ENCODE data around the gene KLRC1. TPM values are rescaled to one million over a fixed set of nuclear protein-coding genes. Genes with fewer than 3 reads are reported as not detected.

Gene KLRC1
- not detected for total RNA-seq

DNA sequence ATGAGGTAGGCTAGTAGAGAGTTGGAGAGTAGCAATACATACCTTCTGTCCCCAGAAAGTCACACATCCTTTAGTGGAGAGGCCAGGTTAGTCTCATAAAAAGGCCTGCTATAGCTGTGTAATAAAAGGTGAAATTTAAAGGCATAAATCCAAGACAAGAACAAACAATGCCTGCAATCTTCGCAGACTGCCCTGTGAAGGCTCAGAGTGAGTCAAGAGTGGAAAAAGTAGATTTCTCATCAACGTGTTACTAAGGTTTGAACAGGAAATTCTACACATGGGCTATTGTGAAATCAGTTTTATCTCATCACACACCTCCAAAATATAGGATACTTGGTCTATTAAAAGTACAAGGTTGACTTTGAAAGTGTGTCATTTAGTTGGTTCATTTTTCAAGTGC, at the start of gene KLRC1:
TSS of gene KLRC1 (minus strand) at position 222 of the 400 bp plus-strand sequence. CDS start 2,221 bp downstream, outside the sequence.

DNA sequence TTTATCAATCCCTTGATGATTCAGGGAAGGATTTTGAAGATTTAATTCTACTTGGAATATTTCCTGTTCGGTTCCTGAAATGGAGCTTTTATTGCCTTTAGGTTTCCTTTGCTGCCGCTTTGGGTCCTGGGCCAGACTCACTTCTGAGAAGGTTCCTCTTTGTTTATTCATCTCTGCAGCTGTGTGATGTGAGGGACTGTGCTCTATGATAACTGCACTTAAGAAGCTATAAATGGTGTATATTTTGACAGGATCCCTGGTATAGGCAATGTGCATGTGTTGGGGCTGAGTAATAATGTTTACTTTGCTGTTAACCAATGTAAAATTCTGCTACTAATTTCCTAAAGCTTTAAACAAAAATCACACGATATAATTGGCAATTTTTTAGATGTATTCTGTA, 17.4 kb downstream of the KLRC1 start, which contains the start of gene KLRC2:
TSS of gene KLRC2 (minus strand) at position 195 of the 400 bp plus-strand sequence. CDS start at position 171, 24 bp downstream.

DNA sequence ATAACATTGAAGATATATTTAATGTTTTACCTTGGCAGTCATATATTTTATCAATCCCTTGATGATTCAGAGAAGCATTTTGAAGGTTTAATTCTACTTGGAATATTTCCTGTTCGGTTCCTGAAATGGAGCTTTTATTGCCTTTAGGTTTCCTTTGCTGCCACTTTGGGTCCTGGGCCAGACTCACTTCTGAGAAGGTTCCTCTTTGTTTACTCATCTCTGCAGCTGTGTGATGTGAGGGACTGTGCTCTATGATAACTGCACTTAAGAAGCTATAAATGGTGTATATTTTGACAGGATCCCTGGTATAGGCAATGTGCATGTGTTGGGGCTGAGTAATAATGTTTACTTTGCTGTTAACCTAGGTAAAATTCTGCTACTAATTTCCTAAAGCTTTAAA, 32.8 kb downstream of the KLRC1 start, which contains the start of gene KLRC3:
TSS of gene KLRC3 (minus strand) at position 262 of the 400 bp plus-strand sequence. CDS start at position 217, 45 bp downstream.

DNA sequence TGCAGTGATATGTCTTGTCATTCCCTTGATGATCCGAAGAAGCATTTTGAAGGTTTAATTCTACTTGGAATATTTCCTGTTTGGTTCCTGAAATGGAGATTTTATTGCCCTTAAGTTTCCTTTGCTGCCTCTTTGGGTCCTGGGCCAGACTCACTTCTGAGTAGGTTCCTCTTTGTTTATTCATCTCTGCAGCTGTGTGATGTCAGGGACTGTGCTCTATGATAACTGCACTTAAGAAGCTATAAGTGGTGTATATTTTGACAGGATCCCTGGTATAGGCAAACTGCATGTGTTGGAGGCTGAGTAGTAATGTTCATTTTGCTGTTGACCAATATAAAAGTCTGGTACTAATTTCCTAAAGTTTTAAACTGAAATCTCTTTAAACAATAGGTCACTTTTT, 43.8 kb downstream of the KLRC1 start, which contains the start of gene KLRC4:
TSS of gene KLRC4 (minus strand) at position 366 of the 400 bp plus-strand sequence. CDS start at position 184, 182 bp downstream.

Other genes with a start within 250 kb of the KLRC1 start
- gene GABARAPL1, start 240.5 kb downstream of the KLRC1 start, total RNA-seq = 85.3 TPM
- gene KLRD1, start 145.5 kb downstream of the KLRC1 start, total RNA-seq = under 0.01 TPM
- gene KLRK1, start 63.3 kb downstream of the KLRC1 start, total RNA-seq = 0.92 TPM
- gene KLRC4, start 43.6 kb downstream of the KLRC1 start, total RNA-seq = 1.2 TPM
- gene KLRC3, start 32.8 kb downstream of the KLRC1 start, total RNA-seq = 5.5 TPM
- gene KLRC2, start 17.4 kb downstream of the KLRC1 start, total RNA-seq = 4.4 TPM
- gene EIF2S3B, start 52.5 kb upstream of the KLRC1 start, total RNA-seq = 0.92 TPM
- 15.9 TPM for gene MAGOHB, start 160.2 kb upstream of the KLRC1 start, total RNA-seq
- gene STYK1, start 220.7 kb upstream of the KLRC1 start, total RNA-seq = 18.7 TPM

All from diencephalon (tissue), 1 donor.